HUES48 (cell line): ENCODE results near the gene CCDC197.

Source experiments
- H3K27ac ChIP-seq: one replicate; pipeline ENCODE4 v1.7.0; 2013; ENCODE audit warnings: low read depth, low read length, inconsistent platforms
- H3K27me3 ChIP-seq: 2 replicates; pipeline ENCODE4 v1.6.1; 2013; ENCODE audit warnings: mild to moderate bottlenecking, low read length; ENCODE audit not compliant: control insufficient read depth, insufficient read depth
- H3K36me3 ChIP-seq: 2 replicates; pipeline ENCODE4 v1.6.1; 2013; ENCODE audit warnings: low read length; ENCODE audit not compliant: control insufficient read depth, insufficient read depth
- H3K4me1 ChIP-seq: 2 replicates; pipeline ENCODE4 v1.6.1; 2013; ENCODE audit warnings: mild to moderate bottlenecking, low read length; ENCODE audit not compliant: control insufficient read depth, insufficient read depth
- H3K4me3 ChIP-seq: 2 replicates; pipeline ENCODE4 v1.5.1; 2013; ENCODE audit warnings: mild to moderate bottlenecking, low read depth, low read length
- H3K9ac ChIP-seq: 2 replicates; pipeline ENCODE4 v1.6.1; 2013; ENCODE audit warnings: mild to moderate bottlenecking, low read depth, low read length, moderate library complexity
- H3K9me3 ChIP-seq: 2 replicates; pipeline ENCODE4 v1.6.1; 2013; ENCODE audit warnings: low read length; ENCODE audit not compliant: control insufficient read depth, insufficient read depth

CCDC197 gene

GRCh38 chr14:94054401-94054800 is 57.3 kb downstream of the CCDC197 start:
- no peaks in the 10 kb centered on the region for H3K4me1 ChIP-seq
- H3K36me3 ChIP-seq, result peaks cover 92% of the 10 kb centered on the region
- H3K27me3 ChIP-seq, result no peaks in the 10 kb centered on the region
- H3K4me3 ChIP-seq, result no peak overlapping the region
- no peaks in the 10 kb centered on the region for H3K9me3 ChIP-seq
- H3K27ac ChIP-seq, result no peak overlapping the region
- no peak overlapping the region for H3K9ac ChIP-seq

GRCh38 chr14:94054936-94055335 is 57.8 kb downstream of the CCDC197 start:
- Histone ChIP-seq H3K27me3 (no peaks in the 10 kb centered on the region), H3K9me3 (no peaks in the 10 kb centered on the region), H3K4me1 (no peaks in the 10 kb centered on the region), H3K9ac (no peak overlapping the region), H3K36me3 (peaks cover 93% of the 10 kb centered on the region), H3K4me3 (no peak overlapping the region), H3K27ac (no peak overlapping the region)

DNA sequence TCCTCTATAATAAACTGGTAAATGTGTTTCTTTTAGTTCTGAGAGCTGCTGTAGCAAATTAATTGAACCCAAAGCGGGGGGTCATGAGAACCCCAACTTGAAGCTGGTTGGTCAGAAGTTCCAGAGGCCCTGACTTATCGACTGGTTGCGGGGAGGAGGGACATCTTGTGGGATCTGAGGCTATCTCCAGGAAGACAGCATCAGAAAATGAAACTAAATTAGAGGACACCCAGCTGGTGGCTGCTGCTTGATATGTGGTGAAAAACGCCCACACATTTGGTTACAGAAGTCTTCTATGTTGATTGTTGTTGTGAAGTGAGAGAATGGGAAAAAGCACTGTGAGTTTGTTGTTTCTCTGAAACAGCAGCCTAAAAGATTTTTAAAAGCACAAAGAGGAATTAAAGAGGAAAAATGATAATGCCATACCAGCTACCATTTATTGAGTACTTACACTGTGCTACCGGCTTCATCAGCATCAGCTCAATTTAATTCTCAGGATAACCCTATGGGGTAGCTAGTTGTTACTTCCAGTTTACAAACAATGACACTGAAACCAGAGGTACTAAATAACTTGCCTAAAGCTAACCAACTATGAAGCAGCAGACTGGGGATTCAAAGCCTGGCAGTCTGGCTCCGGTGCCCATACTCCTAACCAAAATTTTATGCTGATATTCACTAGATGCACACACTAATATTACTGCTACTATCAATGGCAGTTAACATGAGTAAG is 59.6 kb downstream of the CCDC197 start:
- Histone ChIP-seq H3K4me3 (no peak overlapping the region), H3K9me3 (no peaks in the 10 kb centered on the region), H3K4me1 (no peaks in the 10 kb centered on the region), H3K9ac (no peak overlapping the region), H3K27ac (no peak overlapping the region), H3K27me3 (no peaks in the 10 kb centered on the region), H3K36me3 (peaks cover 96% of the 10 kb centered on the region)

- Histone ChIP-seq H3K9ac (no peak overlapping the region), H3K4me3 (no peak overlapping the region), H3K36me3 (peaks cover 91% of the 10 kb centered on the region), H3K27ac (no peak overlapping the region), H3K27me3 (no peaks in the 10 kb centered on the region), H3K4me1 (peaks cover 9% of the 10 kb centered on the region), H3K9me3 (no peaks in the 10 kb centered on the region)
These were observed 61.1 kb downstream of the CCDC197 start for GRCh38 chr14:94058128-94058673.
